Measurements from ENCODE around the gene TLR1.

GRCh38 chr4:38834570-38834969, 30.0 kb upstream of the TLR1 start:
- TF ChIP-seq EZH2phosphoT487 (IDR thresholded peaks at IDR 0.05; ENCODE audit: low read depth) (no peak), CTCF (IDR thresholded peaks at IDR 0.05; ENCODE audit: low read depth, low read length) (no peak)
